SU-DHL-6 (cell line): ENCODE data around the gene IL24.

Experiments
- H2AFZ ChIP-seq: fragments of 200-600 bp; sonication (generic); 2 replicates; pipeline ENCODE4 v1.6.1; 2014; ENCODE audit warnings: low read depth, mild to moderate bottlenecking, moderate library complexity, mixed read lengths, antibody characterized with exemption, low read length; ENCODE audit not compliant: severe bottlenecking
- H3F3A ChIP-seq: fragments of 200-600 bp; shearing (Covaris generic); 2 replicates; pipeline ENCODE4 v1.6.0; 2016; ENCODE audit warnings: antibody characterized with exemption, mild to moderate bottlenecking; ENCODE audit not compliant: insufficient read depth
- H3K27ac ChIP-seq: fragments of 200-600 bp; sonication (generic); 2 replicates; pipeline ENCODE4 v1.5.1; 2016; ENCODE audit warnings: low read depth, mild to moderate bottlenecking, low read length, moderate library complexity, mixed read lengths
- H3K27me3 ChIP-seq: fragments of 200-600 bp; sonication (generic), shearing (Covaris generic); 2 replicates; pipeline ENCODE4 v1.6.0; 2014; ENCODE audit warnings: mild to moderate bottlenecking, low read length
- H3K36me3 ChIP-seq: fragments of 200-600 bp; sonication (generic); 2 replicates; pipeline ENCODE4 v1.6.1; 2014; ENCODE audit warnings: mild to moderate bottlenecking, low read length, mixed read lengths
- H3K4me2 ChIP-seq: fragments of 300-600, 200-600 bp; shearing (Covaris generic), sonication (generic); 2 replicates; pipeline ENCODE4 v1.6.0; 2014; ENCODE audit warnings: low read length, low read depth, mild to moderate bottlenecking; ENCODE audit not compliant: poor library complexity, severe bottlenecking
- H3K4me3 ChIP-seq: fragments of 200-600 bp; sonication (generic); 2 replicates; pipeline ENCODE4 v1.5.1; 2014; ENCODE audit warnings: antibody characterized with exemption, low read length, mild to moderate bottlenecking, mixed read lengths; ENCODE audit not compliant: insufficient read depth, poor library complexity, severe bottlenecking
- H3K79me2 ChIP-seq: fragments of 200-600 bp; sonication (generic); 2 replicates; pipeline ENCODE4 v1.6.1; 2014; ENCODE audit warnings: mild to moderate bottlenecking, low read length, moderate library complexity; ENCODE audit not compliant: insufficient read depth
- H3K9ac ChIP-seq: fragments of 200-600 bp; sonication (generic); 2 replicates; pipeline ENCODE4 v1.7.0; 2014; ENCODE audit warnings: mild to moderate bottlenecking, low read length
- H3K9me2 ChIP-seq: fragments of 200-600 bp; sonication (generic); replicated peaks from 2 replicates; pipeline ENCODE4 v1.6.1; 2014; ENCODE audit warnings: low read length; ENCODE audit not compliant: insufficient read depth
- H3K9me3 ChIP-seq: fragments of 200-600 bp; sonication (generic); 2 replicates; pipeline ENCODE4 v1.6.1; 2014; ENCODE audit warnings: low read length, mixed read lengths; ENCODE audit not compliant: insufficient read depth
- H4K20me1 ChIP-seq: fragments of 200-600 bp; sonication (generic); 2 replicates; pipeline ENCODE4 v1.6.1; 2014; ENCODE audit warnings: low read depth, mild to moderate bottlenecking, antibody characterized with exemption, low read length, moderate library complexity, mixed read lengths
- EZH2phosphoT487 ChIP-seq: fragments of 200-600 bp; sonication (generic), shearing (Covaris generic); conservative IDR thresholded peaks from 2 replicates; pipeline ENCODE4 v1.6.1; 2018; ENCODE audit warnings: mild to moderate bottlenecking, antibody characterized with exemption, low read length, moderate library complexity, mixed read lengths
- TF ChIP-seq, protein P1 (sequence below): fragments of 200-600 bp; sonication (generic); IDR thresholded peaks from one replicate; pipeline ENCODE4 v1.5.1; 2017; ENCODE audit warnings: antibody characterized with exemption, mild to moderate bottlenecking, low read length, moderate library complexity; ENCODE audit not compliant: insufficient read depth, poor library complexity, severe bottlenecking

Gene IL24

DNA sequence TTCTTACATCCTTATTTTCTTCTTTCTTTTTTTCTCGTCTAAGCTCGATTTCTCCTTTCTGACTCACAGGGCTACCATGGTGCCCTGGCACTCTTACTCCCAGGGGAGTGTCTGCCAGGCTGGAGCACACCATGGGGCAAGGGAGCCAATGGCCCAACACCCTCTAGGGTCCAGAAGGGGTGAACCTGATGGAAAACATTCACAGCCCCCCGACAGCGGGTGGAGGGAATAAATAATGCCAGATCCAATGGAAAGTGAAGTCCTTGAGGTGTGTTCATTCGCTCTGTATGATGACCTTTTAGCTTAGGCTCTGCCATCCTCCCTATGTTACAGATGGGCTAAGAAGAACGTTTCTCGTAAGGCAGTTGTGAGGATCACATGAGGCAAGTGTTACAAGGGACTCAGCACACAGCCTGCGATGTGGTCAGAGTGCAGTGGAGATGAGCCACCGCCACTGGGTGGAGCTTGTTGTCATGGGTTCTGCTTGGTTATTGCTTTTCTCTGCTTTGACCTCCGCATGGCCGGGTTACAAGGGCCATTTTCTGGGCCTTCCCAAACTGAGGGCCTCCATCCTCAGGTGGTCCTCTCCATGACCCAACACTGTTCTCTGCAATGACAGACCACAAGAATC lies 28.0 kb downstream of the IL24 start:
- Histone ChIP-seq H3K27ac (peak overlapping the region; percentile 53), H3K27me3 (no peaks in the 10 kb centered on the region), H3K9me3 (no peaks in the 10 kb centered on the region), H2AFZ (no peak overlapping the region), H3K79me2 (no peaks in the 10 kb centered on the region), H4K20me1 (no peaks in the 10 kb centered on the region), H3K4me3 (no peak overlapping the region), H3K4me2 (no peak overlapping the region), H3F3A (peaks cover 8% of the 10 kb centered on the region; the same call in 1 of the 2 replicates), H3K9ac (no peak overlapping the region), H3K9me2 (no peaks in the 10 kb centered on the region), H3K36me3 (no peaks in the 10 kb centered on the region)
- TF ChIP-seq EZH2phosphoT487, result no peak
- TF ChIP-seq, protein P1, sequence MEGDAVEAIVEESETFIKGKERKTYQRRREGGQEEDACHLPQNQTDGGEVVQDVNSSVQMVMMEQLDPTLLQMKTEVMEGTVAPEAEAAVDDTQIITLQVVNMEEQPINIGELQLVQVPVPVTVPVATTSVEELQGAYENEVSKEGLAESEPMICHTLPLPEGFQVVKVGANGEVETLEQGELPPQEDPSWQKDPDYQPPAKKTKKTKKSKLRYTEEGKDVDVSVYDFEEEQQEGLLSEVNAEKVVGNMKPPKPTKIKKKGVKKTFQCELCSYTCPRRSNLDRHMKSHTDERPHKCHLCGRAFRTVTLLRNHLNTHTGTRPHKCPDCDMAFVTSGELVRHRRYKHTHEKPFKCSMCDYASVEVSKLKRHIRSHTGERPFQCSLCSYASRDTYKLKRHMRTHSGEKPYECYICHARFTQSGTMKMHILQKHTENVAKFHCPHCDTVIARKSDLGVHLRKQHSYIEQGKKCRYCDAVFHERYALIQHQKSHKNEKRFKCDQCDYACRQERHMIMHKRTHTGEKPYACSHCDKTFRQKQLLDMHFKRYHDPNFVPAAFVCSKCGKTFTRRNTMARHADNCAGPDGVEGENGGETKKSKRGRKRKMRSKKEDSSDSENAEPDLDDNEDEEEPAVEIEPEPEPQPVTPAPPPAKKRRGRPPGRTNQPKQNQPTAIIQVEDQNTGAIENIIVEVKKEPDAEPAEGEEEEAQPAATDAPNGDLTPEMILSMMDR, result no peak

DNA sequence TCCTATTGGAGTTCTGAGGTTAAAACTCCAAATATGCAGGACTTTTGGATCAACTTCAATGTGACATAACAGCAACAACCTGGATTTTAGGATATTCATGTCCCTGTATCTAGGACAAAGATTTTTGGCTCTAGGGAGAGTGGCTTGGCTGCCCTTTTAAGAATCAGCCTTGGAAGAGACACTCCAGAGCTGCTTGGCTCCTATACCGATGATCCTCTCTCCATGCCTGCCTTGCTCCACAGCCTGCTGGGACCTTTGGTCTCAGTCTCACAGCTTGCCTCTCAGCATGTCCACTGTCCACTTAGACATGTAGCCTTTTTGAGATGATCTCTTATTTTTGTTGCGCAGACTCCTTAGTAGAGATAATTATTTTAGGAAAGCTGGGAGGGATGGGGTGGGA lies 29.0 kb downstream of the IL24 start:
- no peak overlapping the region for H3K27ac ChIP-seq
- H3K9me2 ChIP-seq, result no peaks in the 10 kb centered on the region
- no peaks in the 10 kb centered on the region for H3K79me2 ChIP-seq
- peaks cover 14% of the 10 kb centered on the region; the same call in 1 of the 2 replicates for H3F3A ChIP-seq
- TF ChIP-seq, protein P1, result no peak
- TF ChIP-seq EZH2phosphoT487, result no peak
- no peaks in the 10 kb centered on the region for H3K36me3 ChIP-seq
- no peaks in the 10 kb centered on the region for H3K27me3 ChIP-seq
- H3K9me3 ChIP-seq, result no peaks in the 10 kb centered on the region
- H3K9ac ChIP-seq, result no peak overlapping the region
- no peak overlapping the region for H2AFZ ChIP-seq
- no peaks in the 10 kb centered on the region for H4K20me1 ChIP-seq
- no peak overlapping the region for H3K4me3 ChIP-seq
- no peak overlapping the region for H3K4me2 ChIP-seq

DNA sequence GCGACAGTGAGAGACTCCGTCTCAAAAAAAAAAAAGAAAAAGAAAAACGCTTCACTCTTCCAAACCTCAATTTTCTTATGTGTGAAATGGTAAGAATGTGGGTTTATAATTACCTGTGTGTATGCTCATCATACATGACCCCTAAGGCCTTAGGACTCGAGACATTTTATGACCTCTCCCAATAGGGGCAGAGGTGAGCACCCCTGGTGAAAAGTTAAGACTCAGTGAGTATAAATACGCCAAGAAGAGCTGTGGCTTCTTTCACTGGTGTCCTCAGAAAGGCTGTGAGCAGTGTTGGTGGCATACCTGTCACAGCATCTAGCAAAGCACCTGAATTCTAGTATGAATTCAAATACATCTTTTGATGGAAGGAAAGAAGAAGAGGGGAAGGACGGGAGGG lies 32.3 kb downstream of the IL24 start:
- peaks cover 14% of the 10 kb centered on the region; the same call in 1 of the 2 replicates for H3F3A ChIP-seq
- no peaks in the 10 kb centered on the region for H4K20me1 ChIP-seq
- TF ChIP-seq EZH2phosphoT487, result no peak
- TF ChIP-seq, protein P1, result peak; percentile 11
- H3K9me2 ChIP-seq, result no peaks in the 10 kb centered on the region
- H3K4me3 ChIP-seq, result no peak overlapping the region
- peak overlapping the region; percentile 75 for H2AFZ ChIP-seq
- no peaks in the 10 kb centered on the region for H3K9me3 ChIP-seq
- H3K36me3 ChIP-seq, result no peaks in the 10 kb centered on the region
- peak overlapping the region; percentile 48 for H3K4me2 ChIP-seq
- no peaks in the 10 kb centered on the region for H3K27me3 ChIP-seq
- H3K79me2 ChIP-seq, result no peaks in the 10 kb centered on the region
- H3K9ac ChIP-seq, result peak overlapping the region; percentile 26; the same call in 1 of the 2 replicates
- H3K27ac ChIP-seq, result peak overlapping the region; percentile 66
